H9 (cell line): Measurements from ENCODE around the gene IL17RE. TPM values are rescaled to one million over a fixed set of nuclear protein-coding genes. Genes with fewer than 3 reads are reported as not detected.

ENCODE experiments used
- DNase-seq: peaks from one replicate; pipeline ENCODE4 v3.0.0-alpha.2; 2017
- H2AFZ ChIP-seq: one replicate; pipeline ENCODE4 v1.6.1; 2013; ENCODE audit warnings: mild to moderate bottlenecking, low read length, control low read depth, moderate library complexity
- H2AK5ac ChIP-seq: 2 replicates; pipeline ENCODE4 v1.6.1; 2013; ENCODE audit warnings: low read length, control low read depth, mixed read lengths; ENCODE audit not compliant: insufficient read length
- H2BK120ac ChIP-seq: one replicate; pipeline ENCODE4 v1.6.1; 2013; ENCODE audit warnings: low read depth, mild to moderate bottlenecking, low read length, control low read depth, inconsistent platforms; ENCODE audit not compliant: poor library complexity, severe bottlenecking
- H2BK12ac ChIP-seq: 2 replicates; pipeline ENCODE4 v1.6.1; 2013; ENCODE audit warnings: low read length, control low read depth, mixed read lengths, low read depth; ENCODE audit not compliant: insufficient read length
- H2BK15ac ChIP-seq: 2 replicates; pipeline ENCODE4 v1.6.1; 2013; ENCODE audit warnings: low read depth, low read length, control low read depth
- H2BK20ac ChIP-seq: one replicate; pipeline ENCODE4 v1.6.1; 2013; ENCODE audit warnings: low read depth, mild to moderate bottlenecking, low read length, control low read depth, inconsistent platforms; ENCODE audit not compliant: poor library complexity, severe bottlenecking
- H2BK5ac ChIP-seq: 2 replicates; pipeline ENCODE4 v1.6.1; 2013; ENCODE audit warnings: low read length, control low read depth, mixed read lengths; ENCODE audit not compliant: insufficient read length
- H3K14ac ChIP-seq: 2 replicates; pipeline ENCODE4 v1.6.1; 2013; ENCODE audit warnings: low read length, control low read depth; ENCODE audit not compliant: insufficient read depth
- H3K18ac ChIP-seq: 2 replicates; pipeline ENCODE4 v1.6.1; 2013; ENCODE audit warnings: low read depth, mild to moderate bottlenecking, mixed read lengths, low read length, control low read depth; ENCODE audit not compliant: insufficient read length
- H3K23ac ChIP-seq: 2 replicates; pipeline ENCODE4 v1.6.1; 2013; ENCODE audit warnings: low read length, control low read depth, mixed read lengths, low read depth; ENCODE audit not compliant: insufficient read length
- H3K23me2 ChIP-seq: 2 replicates; pipeline ENCODE4 v1.6.1; 2013; ENCODE audit warnings: low read depth, mild to moderate bottlenecking, mixed read lengths, low read length, control low read depth; ENCODE audit not compliant: insufficient read length, poor library complexity, severe bottlenecking
- H3K27ac ChIP-seq: 2 replicates; pipeline ENCODE4 v1.5.1; 2013; ENCODE audit warnings: low read length, control low read depth, mixed read lengths, low read depth; ENCODE audit not compliant: insufficient read length
- H3K27me3 ChIP-seq: 2 replicates; pipeline ENCODE4 v1.6.1; 2013; ENCODE audit warnings: low read length, control low read depth, inconsistent platforms; ENCODE audit not compliant: insufficient read depth
- H3K4ac ChIP-seq: 2 replicates; pipeline ENCODE4 v1.6.1; 2013; ENCODE audit warnings: low read depth, mild to moderate bottlenecking, control low read depth, inconsistent platforms, low read length, moderate library complexity
- H3K4me1 ChIP-seq: 2 replicates; pipeline ENCODE4 v1.6.1; 2013; ENCODE audit warnings: low read length, control low read depth, inconsistent platforms; ENCODE audit not compliant: insufficient read depth
- H3K4me2 ChIP-seq: 2 replicates; pipeline ENCODE4 v1.6.1; 2013; ENCODE audit warnings: low read length, control low read depth, mixed read lengths; ENCODE audit not compliant: insufficient read length, insufficient read depth
- H3K56ac ChIP-seq: 2 replicates; pipeline ENCODE4 v1.6.1; 2013; ENCODE audit warnings: low read depth, mild to moderate bottlenecking, mixed read lengths, low read length, control low read depth; ENCODE audit not compliant: insufficient read length
- H3K79me1 ChIP-seq: 2 replicates; pipeline ENCODE4 v1.6.1; 2013; ENCODE audit warnings: low read depth, mild to moderate bottlenecking, moderate library complexity, low read length, control low read depth, inconsistent platforms; ENCODE audit not compliant: insufficient read depth, poor library complexity, severe bottlenecking
- H3K79me2 ChIP-seq: 2 replicates; pipeline ENCODE4 v1.6.1; 2013; ENCODE audit warnings: low read length, control low read depth, inconsistent platforms; ENCODE audit not compliant: insufficient read depth
- H3K9ac ChIP-seq: 2 replicates; pipeline ENCODE4 v1.6.1; 2013; ENCODE audit warnings: low read length, control low read depth, mixed read lengths; ENCODE audit not compliant: insufficient read length; ENCODE audit errors: extremely low read depth
- H3K9me3 ChIP-seq: one replicate; pipeline ENCODE4 v1.6.1; 2013; ENCODE audit warnings: low read depth, low read length, inconsistent platforms; ENCODE audit not compliant: control insufficient read depth
- H3T11ph ChIP-seq: one replicate; pipeline ENCODE4 v1.6.1; 2013; ENCODE audit warnings: mild to moderate bottlenecking, low read length, control low read depth, inconsistent platforms
- H4K20me1 ChIP-seq: one replicate; pipeline ENCODE4 v1.6.1; 2013; ENCODE audit not compliant: control insufficient read depth, insufficient read length, insufficient read depth
- H4K5ac ChIP-seq: 2 replicates; pipeline ENCODE4 v1.6.1; 2013; ENCODE audit warnings: low read depth, mild to moderate bottlenecking, mixed read lengths, low read length, control low read depth; ENCODE audit not compliant: insufficient read length
- H4K8ac ChIP-seq: replicated peaks from 2 replicates; pipeline ENCODE4 v1.6.1; 2013; ENCODE audit warnings: low read length, control low read depth, mixed read lengths, low read depth; ENCODE audit not compliant: insufficient read length
- H4K91ac ChIP-seq: 2 replicates; pipeline ENCODE4 v1.6.1; 2013; ENCODE audit warnings: low read depth, mild to moderate bottlenecking, moderate library complexity, mixed read lengths, low read length, control low read depth; ENCODE audit not compliant: insufficient read length
- H3K27ac Mint-ChIP-seq, 3 experiments: 2 replicates in 2 of 3; 3 replicates in 1 of 3; pipeline ENCODE4 v1.8.0; 2020 to 2021; ENCODE audit warnings: mixed read lengths in 3 of 3, mild to moderate bottlenecking in 1 of 3, moderate library complexity in 1 of 3
- H3K27me3 Mint-ChIP-seq: 2 replicates; pipeline ENCODE4 v1.8.0; 2021; ENCODE audit warnings: low read depth, mild to moderate bottlenecking, moderate library complexity, mixed read lengths
- H3K36me3 Mint-ChIP-seq, 3 experiments: 2 replicates in 2 of 3; 3 replicates in 1 of 3; pipeline ENCODE4 v1.8.0; 2020 to 2021; ENCODE audit warnings: low read depth in 3 of 3, mixed read lengths in 3 of 3; ENCODE audit not compliant: insufficient read depth in 1 of 3
- H3K4me1 Mint-ChIP-seq, 2 experiments: 2 replicates each; pipeline ENCODE4 v1.8.0; 2020; ENCODE audit warnings: mixed read lengths in 2 of 2
- H3K4me3 Mint-ChIP-seq, 2 experiments: 2 replicates in 1 of 2; 3 replicates in 1 of 2; pipeline ENCODE4 v1.8.0; 2020 to 2021; ENCODE audit warnings: mild to moderate bottlenecking in 2 of 2, mixed read lengths in 2 of 2, moderate library complexity in 1 of 2
- H3K9me3 Mint-ChIP-seq, 2 experiments: 2 replicates in 1 of 2; 3 replicates in 1 of 2; pipeline ENCODE4 v1.8.0; 2020; ENCODE audit warnings: mild to moderate bottlenecking in 2 of 2, mixed read lengths in 2 of 2, moderate library complexity in 1 of 2
- CTCF ChIP-seq: fragments of 200-600 bp; sonication (generic); conservative IDR thresholded peaks from 3 replicates; pipeline ENCODE4 v1.8.0; 2021; ENCODE audit warnings: antibody characterized with exemption, mild to moderate bottlenecking
- WGBS: extraction: QIAGEN DNeasy Blood & Tissue Kit; methylation state at CpG from one replicate; pipeline ENCODE4 v1.1.7; 2013; ENCODE audit warnings: missing lambda C conversion rate, low lambda C conversion rate, mixed read lengths; ENCODE audit not compliant: insufficient read length; ENCODE audit errors: extremely low coverage; 5-methylcytosine and 5-hydroxymethylcytosine counted together
- total RNA-seq: library from RNA; stranded (reverse); gene quantifications from 2 replicates; pipeline ENCODE4 v1.2.1, GENCODE V29; 2021

Gene IL17RE
- total RNA-seq, 1 experiment from 2014 or later: 2.1 TPM

GRCh38 chr3:9883706-9884554 lies 18.7 kb upstream of the IL17RE start:
- H3K4ac ChIP-seq: no peak overlapping the region
- H3K9me3 ChIP-seq: no peaks in the 10 kb centered on the region
- H3K79me1 ChIP-seq: no peaks in the 10 kb centered on the region
- no peaks in the 10 kb centered on the region for H4K20me1 ChIP-seq
- H3K56ac ChIP-seq: no peak overlapping the region
- H2BK5ac ChIP-seq: no peak overlapping the region
- H2AK5ac ChIP-seq: no peak overlapping the region
- H4K91ac ChIP-seq: no peak overlapping the region
- H2BK120ac ChIP-seq: no peak overlapping the region
- no peaks in the 10 kb centered on the region for H3K79me2 ChIP-seq
- H3K18ac ChIP-seq: no peak overlapping the region
- no peak overlapping the region for H3K23ac ChIP-seq
- TF ChIP-seq CTCF: no peak
- no peaks in the 10 kb centered on the region for H3K4me1 ChIP-seq
- no peak overlapping the region for H3T11ph ChIP-seq
- no peaks in the 10 kb centered on the region for H3K9me3 Mint-ChIP-seq
- no peaks in the 10 kb centered on the region for H3K36me3 Mint-ChIP-seq
- H4K5ac ChIP-seq: no peak overlapping the region
- H2BK12ac ChIP-seq: no peak overlapping the region
- H3K4me3 Mint-ChIP-seq: no peak overlapping the region
- no peaks in the 10 kb centered on the region; the same call in 1 of the 2 replicates for H3K27me3 Mint-ChIP-seq
- H3K23me2 ChIP-seq: no peaks in the 10 kb centered on the region
- H3K27ac ChIP-seq: no peak overlapping the region
- no peak overlapping the region for H4K8ac ChIP-seq
- no peak overlapping the region for H2BK15ac ChIP-seq
- H3K9ac ChIP-seq: no peak overlapping the region
- no peak overlapping the region for H3K14ac ChIP-seq
- peaks cover 4 to 6% of the 10 kb centered on the region in 2 experiments for H3K4me1 Mint-ChIP-seq
- H3K4me2 ChIP-seq: no peak overlapping the region
- no peak overlapping the region for H2BK20ac ChIP-seq
- no CpG with 5 or more reads among the region's 7 CpGs for WGBS
- H2AFZ ChIP-seq: no peak overlapping the region
- peak overlapping the region in 1 of 3 experiments; percentile 55; a peak in 2 of 7 replicates for H3K27ac Mint-ChIP-seq
- no peak for DNase-seq
- no peaks in the 10 kb centered on the region; the same call in 1 of the 2 replicates for H3K27me3 ChIP-seq
